ENCODE data around the gene GMDS. TPM values are rescaled to one million over a fixed set of nuclear protein-coding genes. Genes with fewer than 3 reads are reported as not detected.

GMDS gene
- total and polyA plus RNA-seq, 2 of the 8 experiments (the other 6 are each of a cell fraction or from before 2014, with no cell fraction given) = 16.8 to 50.0 TPM

DNA sequence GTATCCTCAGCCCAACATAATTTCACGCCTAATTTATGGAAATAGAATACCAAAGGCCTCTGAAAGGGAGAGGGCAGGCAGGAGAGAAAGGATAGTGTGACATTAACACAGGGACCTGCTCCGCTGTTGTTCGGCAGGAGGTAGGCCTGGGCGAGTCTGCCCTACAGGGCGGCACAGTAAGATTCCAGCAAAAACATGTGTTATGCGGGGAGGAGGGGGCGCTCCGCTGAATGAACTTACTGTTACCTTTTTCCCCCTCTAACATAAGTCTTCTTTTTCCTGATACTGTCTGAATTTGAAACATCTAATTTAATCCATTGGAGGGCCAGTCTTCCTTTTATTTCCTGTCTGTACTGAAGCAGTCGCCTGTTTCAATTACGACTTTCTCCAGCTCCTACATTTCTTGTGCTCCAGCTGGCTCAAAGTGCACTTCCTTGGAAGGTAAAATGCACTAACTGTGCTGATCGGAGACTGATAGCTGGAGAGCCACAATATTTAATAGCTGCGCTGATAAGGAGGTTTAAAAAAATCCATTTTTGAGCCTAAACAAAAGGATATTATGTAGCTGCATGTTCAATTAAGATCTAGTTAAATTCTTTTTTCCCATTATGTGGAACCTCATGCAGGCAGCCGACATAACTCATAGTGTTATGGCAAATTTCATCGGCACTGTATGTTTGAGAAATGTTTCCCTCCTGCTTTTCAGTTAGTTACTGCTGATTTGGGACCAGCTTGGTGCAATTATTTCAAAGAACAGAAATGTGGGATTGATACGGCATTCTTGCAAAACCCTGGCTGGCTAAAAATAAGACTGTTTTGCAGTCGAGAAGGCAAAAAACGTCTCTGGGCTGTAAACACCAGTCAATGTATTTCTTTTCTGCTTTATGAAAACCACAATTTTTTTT is 442.7 kb downstream of the GMDS start (continued):
- TF ChIP-seq, protein P1, sequence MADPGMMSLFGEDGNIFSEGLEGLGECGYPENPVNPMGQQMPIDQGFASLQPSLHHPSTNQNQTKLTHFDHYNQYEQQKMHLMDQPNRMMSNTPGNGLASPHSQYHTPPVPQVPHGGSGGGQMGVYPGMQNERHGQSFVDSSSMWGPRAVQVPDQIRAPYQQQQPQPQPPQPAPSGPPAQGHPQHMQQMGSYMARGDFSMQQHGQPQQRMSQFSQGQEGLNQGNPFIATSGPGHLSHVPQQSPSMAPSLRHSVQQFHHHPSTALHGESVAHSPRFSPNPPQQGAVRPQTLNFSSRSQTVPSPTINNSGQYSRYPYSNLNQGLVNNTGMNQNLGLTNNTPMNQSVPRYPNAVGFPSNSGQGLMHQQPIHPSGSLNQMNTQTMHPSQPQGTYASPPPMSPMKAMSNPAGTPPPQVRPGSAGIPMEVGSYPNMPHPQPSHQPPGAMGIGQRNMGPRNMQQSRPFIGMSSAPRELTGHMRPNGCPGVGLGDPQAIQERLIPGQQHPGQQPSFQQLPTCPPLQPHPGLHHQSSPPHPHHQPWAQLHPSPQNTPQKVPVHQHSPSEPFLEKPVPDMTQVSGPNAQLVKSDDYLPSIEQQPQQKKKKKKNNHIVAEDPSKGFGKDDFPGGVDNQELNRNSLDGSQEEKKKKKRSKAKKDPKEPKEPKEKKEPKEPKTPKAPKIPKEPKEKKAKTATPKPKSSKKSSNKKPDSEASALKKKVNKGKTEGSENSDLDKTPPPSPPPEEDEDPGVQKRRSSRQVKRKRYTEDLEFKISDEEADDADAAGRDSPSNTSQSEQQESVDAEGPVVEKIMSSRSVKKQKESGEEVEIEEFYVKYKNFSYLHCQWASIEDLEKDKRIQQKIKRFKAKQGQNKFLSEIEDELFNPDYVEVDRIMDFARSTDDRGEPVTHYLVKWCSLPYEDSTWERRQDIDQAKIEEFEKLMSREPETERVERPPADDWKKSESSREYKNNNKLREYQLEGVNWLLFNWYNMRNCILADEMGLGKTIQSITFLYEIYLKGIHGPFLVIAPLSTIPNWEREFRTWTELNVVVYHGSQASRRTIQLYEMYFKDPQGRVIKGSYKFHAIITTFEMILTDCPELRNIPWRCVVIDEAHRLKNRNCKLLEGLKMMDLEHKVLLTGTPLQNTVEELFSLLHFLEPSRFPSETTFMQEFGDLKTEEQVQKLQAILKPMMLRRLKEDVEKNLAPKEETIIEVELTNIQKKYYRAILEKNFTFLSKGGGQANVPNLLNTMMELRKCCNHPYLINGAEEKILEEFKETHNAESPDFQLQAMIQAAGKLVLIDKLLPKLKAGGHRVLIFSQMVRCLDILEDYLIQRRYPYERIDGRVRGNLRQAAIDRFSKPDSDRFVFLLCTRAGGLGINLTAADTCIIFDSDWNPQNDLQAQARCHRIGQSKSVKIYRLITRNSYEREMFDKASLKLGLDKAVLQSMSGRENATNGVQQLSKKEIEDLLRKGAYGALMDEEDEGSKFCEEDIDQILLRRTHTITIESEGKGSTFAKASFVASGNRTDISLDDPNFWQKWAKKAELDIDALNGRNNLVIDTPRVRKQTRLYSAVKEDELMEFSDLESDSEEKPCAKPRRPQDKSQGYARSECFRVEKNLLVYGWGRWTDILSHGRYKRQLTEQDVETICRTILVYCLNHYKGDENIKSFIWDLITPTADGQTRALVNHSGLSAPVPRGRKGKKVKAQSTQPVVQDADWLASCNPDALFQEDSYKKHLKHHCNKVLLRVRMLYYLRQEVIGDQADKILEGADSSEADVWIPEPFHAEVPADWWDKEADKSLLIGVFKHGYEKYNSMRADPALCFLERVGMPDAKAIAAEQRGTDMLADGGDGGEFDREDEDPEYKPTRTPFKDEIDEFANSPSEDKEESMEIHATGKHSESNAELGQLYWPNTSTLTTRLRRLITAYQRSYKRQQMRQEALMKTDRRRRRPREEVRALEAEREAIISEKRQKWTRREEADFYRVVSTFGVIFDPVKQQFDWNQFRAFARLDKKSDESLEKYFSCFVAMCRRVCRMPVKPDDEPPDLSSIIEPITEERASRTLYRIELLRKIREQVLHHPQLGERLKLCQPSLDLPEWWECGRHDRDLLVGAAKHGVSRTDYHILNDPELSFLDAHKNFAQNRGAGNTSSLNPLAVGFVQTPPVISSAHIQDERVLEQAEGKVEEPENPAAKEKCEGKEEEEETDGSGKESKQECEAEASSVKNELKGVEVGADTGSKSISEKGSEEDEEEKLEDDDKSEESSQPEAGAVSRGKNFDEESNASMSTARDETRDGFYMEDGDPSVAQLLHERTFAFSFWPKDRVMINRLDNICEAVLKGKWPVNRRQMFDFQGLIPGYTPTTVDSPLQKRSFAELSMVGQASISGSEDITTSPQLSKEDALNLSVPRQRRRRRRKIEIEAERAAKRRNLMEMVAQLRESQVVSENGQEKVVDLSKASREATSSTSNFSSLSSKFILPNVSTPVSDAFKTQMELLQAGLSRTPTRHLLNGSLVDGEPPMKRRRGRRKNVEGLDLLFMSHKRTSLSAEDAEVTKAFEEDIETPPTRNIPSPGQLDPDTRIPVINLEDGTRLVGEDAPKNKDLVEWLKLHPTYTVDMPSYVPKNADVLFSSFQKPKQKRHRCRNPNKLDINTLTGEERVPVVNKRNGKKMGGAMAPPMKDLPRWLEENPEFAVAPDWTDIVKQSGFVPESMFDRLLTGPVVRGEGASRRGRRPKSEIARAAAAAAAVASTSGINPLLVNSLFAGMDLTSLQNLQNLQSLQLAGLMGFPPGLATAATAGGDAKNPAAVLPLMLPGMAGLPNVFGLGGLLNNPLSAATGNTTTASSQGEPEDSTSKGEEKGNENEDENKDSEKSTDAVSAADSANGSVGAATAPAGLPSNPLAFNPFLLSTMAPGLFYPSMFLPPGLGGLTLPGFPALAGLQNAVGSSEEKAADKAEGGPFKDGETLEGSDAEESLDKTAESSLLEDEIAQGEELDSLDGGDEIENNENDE (IDR thresholded peaks at IDR 0.05; ENCODE audit: insufficient replicate concordance, low read length) = no peak
- TF ChIP-seq SRF (IDR thresholded peaks at IDR 0.05; ENCODE audit: low read depth, low read length) (no peak), YY1 (IDR thresholded peaks at IDR 0.05; ENCODE audit: low read depth, low read length) (no peak), RXRA (IDR thresholded peaks at IDR 0.05; ENCODE audit: insufficient read depth, low read depth, low read length) (no peak), EZH2 (IDR thresholded peaks at IDR 0.05; ENCODE audit: low read depth, low read length, severe bottlenecking) (no peak), RFX5 (IDR thresholded peaks at IDR 0.05; ENCODE audit: borderline replicate concordance, low read depth, low read length) (no peak), NANOG (IDR thresholded peaks at IDR 0.05; ENCODE audit: insufficient read depth, low read depth, low read length, poor library complexity, severe bottlenecking) (no peak), CHD1 (IDR thresholded peaks at IDR 0.05; ENCODE audit: low read depth, low read length) (no peak), CBX8 (IDR thresholded peaks at IDR 0.05; ENCODE audit: borderline replicate concordance, low read depth, low read length) (no peak), TCF12 (IDR thresholded peaks at IDR 0.05; ENCODE audit: low read depth, low read length) (no peak)
